NB4 (cell line): ENCODE measurements around the gene CRLF1.

ENCODE experiments used
- POLR2A ChIP-seq: IDR thresholded peaks from 2 replicates; pipeline ENCODE4 v1.6.1; 2011; ENCODE audit warnings: mild to moderate bottlenecking; ENCODE audit not compliant: insufficient read length; ENCODE audit errors: extremely low read depth
- TF ChIP-seq, protein P1 (sequence below): IDR thresholded peaks from one replicate; pipeline ENCODE4 v1.5.1; 2012; ENCODE audit warnings: low read depth, low read length
- TF ChIP-seq, protein P2 (sequence below): IDR thresholded peaks from 2 replicates; pipeline ENCODE4 v1.6.1; 2011; ENCODE audit warnings: low read depth, low read length

DNA sequence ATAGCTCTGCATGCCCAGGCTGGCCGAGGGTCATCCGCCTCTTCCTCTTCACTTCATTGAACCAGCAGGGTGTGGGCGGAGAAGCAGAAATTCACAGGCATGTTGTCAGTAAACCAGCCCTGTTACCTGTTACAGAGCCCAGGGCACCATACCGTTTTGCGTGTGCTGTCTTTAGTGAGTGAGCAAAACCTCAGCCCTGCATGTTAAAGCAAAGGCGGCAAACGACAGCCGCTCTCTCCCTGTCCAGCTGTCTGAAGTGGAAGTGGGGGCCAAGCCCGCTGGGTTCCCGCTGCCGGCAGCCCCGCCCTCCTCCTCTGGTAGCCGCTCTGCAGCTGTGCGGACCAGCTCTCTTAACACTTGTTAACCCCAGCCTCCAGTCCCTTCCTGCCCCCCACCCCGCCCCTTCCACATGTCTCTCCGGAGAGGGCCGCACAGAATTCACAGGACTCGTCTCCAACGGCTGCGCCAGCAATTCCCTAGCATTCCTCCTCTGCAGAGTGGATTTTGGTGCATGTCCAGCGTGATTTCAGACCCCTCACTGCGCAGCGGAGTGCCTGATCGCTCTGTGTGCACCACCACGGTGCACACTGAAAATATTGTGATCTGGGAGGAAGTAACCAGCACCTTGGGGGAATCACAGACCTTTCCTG lies 42.9 kb upstream of the CRLF1 start:
- TF ChIP-seq, protein P1, sequence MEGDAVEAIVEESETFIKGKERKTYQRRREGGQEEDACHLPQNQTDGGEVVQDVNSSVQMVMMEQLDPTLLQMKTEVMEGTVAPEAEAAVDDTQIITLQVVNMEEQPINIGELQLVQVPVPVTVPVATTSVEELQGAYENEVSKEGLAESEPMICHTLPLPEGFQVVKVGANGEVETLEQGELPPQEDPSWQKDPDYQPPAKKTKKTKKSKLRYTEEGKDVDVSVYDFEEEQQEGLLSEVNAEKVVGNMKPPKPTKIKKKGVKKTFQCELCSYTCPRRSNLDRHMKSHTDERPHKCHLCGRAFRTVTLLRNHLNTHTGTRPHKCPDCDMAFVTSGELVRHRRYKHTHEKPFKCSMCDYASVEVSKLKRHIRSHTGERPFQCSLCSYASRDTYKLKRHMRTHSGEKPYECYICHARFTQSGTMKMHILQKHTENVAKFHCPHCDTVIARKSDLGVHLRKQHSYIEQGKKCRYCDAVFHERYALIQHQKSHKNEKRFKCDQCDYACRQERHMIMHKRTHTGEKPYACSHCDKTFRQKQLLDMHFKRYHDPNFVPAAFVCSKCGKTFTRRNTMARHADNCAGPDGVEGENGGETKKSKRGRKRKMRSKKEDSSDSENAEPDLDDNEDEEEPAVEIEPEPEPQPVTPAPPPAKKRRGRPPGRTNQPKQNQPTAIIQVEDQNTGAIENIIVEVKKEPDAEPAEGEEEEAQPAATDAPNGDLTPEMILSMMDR = no peak
- no peak for TF ChIP-seq POLR2A
- TF ChIP-seq, protein P2, sequence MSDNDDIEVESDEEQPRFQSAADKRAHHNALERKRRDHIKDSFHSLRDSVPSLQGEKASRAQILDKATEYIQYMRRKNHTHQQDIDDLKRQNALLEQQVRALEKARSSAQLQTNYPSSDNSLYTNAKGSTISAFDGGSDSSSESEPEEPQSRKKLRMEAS = no peak
